HCT116 (cell line): ENCODE results near the gene MAP1LC3B2. TPM values are rescaled to one million over a fixed set of nuclear protein-coding genes. Genes with fewer than 3 reads are reported as not detected.

Experiments
- ATAC-seq: fragments of 200-7000 bp; cut with Tn5 transposase; 2 replicates; pipeline ENCODE4 v1.9.1; 2020; ENCODE audit warnings: mild to moderate bottlenecking, moderate library complexity
- BruUV-seq: library from RNA; stranded (reverse); fragments of 400-500 nt; replicated peaks from 2 replicates; lab custom pipeline; 2021; lab: Mats Ljungman, UMichigan
- CTCF ChIA-PET: fragments of 300-600 bp; sonication (Branson Sonifier 250); formaldehyde crosslinking; loops from one replicate; lab custom pipeline; 2021; ENCODE audit warnings: antibody characterized with exemption; lab: Charles Lee
- POLR2A ChIA-PET: fragments of 300-600, 350-600 bp; sonication (Branson Sonifier 250); formaldehyde crosslinking; loops from one replicate; lab custom pipeline; 2021; ENCODE audit warnings: antibody characterized with exemption; lab: Charles Lee
- RAD21 ChIA-PET, 2 experiments: fragments of 300-600 bp; sonication (Branson Sonifier 250); formaldehyde crosslinking; loops; one replicate each; lab custom pipeline; 2023; ENCODE audit warnings: low total read pairs in 2 of 2; ENCODE audit not compliant: uncharacterized antibody in 2 of 2, unreplicated experiment in 2 of 2, low non-redundant PET in 1 of 2; lab: Charles Lee
- DNase-seq: peaks from one replicate; pipeline ENCODE4 v3.0.0-alpha.2; 2010; ENCODE audit warnings: low read depth, low spot score
- H2AFZ ChIP-seq: fragments of 200-600 bp; shearing (Covaris generic), sonication (generic); 2 replicates; pipeline ENCODE4 v1.6.1; 2017; ENCODE audit warnings: low read depth, mixed run types, mixed read lengths, antibody characterized with exemption, low read length; ENCODE audit not compliant: poor library complexity, severe bottlenecking
- H3K27ac ChIP-seq: 2 replicates; pipeline ENCODE4 v1.5.1; 2012; ENCODE audit warnings: low read depth, low read length
- H3K27me3 ChIP-seq: fragments of 200-600 bp; sonication (generic); 2 replicates; pipeline ENCODE4 v1.6.1; 2016; ENCODE audit warnings: mixed run types, low read length, mixed read lengths; ENCODE audit not compliant: insufficient read depth
- H3K36me3 ChIP-seq, 2 experiments: fragments of 200-500 bp in 1 of 2; fragments of 200-600 bp in 1 of 2; sonication (Bioruptor generic) in 1 of 2; sonication (generic) in 1 of 2; 2 replicates each; pipeline versions ENCODE4 v1.5.1 to v1.6.1; 2014 to 2016; ENCODE audit warnings: low read length in 2 of 2, inconsistent platforms in 1 of 2, mixed read lengths in 1 of 2, mixed run types in 1 of 2; ENCODE audit not compliant: insufficient read depth in 2 of 2, control insufficient read depth in 1 of 2
- H3K4me1 ChIP-seq, 2 experiments: fragments of 200-600 bp in 1 of 2; sonication (generic) in 1 of 2; 2 replicates each; pipeline versions ENCODE4 v1.5.1 to v1.6.1; 2012 to 2017; ENCODE audit warnings: low read length in 2 of 2, inconsistent platforms in 1 of 2, mild to moderate bottlenecking in 1 of 2, mixed read lengths in 1 of 2, mixed run types in 1 of 2, moderate library complexity in 1 of 2; ENCODE audit not compliant: insufficient read depth in 2 of 2, control insufficient read depth in 1 of 2
- H3K4me2 ChIP-seq: fragments of 200-600 bp; sonication (generic); 2 replicates; pipeline ENCODE4 v1.6.1; 2017; ENCODE audit warnings: mixed run types, low read length, mixed read lengths
- H3K4me3 ChIP-seq, 2 experiments: fragments of 200-600 bp in 1 of 2; sonication (generic) in 1 of 2; replicated peaks in 1 of 2; 2 replicates each; pipeline ENCODE4 v1.5.1; 2011 to 2016; ENCODE audit warnings: low read length in 2 of 2, control low read depth in 1 of 2, low read depth in 1 of 2, mild to moderate bottlenecking in 1 of 2, mixed read lengths in 1 of 2, mixed run types in 1 of 2
- H3K79me2 ChIP-seq: fragments of 200-600 bp; sonication (generic); 2 replicates; pipeline ENCODE4 v1.6.1; 2017; ENCODE audit warnings: mild to moderate bottlenecking, mixed run types, low read length, moderate library complexity, mixed read lengths; ENCODE audit not compliant: insufficient read depth
- H3K9ac ChIP-seq: fragments of 200-600 bp; sonication (generic); 2 replicates; pipeline ENCODE4 v1.6.1; 2016; ENCODE audit warnings: low read length, mixed read lengths
- H3K9me2 ChIP-seq: fragments of 200-600 bp; sonication (generic), shearing (Covaris generic); 2 replicates; pipeline ENCODE4 v1.6.1; 2017; ENCODE audit warnings: mixed run types, mild to moderate bottlenecking, moderate library complexity; ENCODE audit not compliant: insufficient read depth
- H3K9me3 ChIP-seq, 2 experiments: fragments of 200-500 bp in 1 of 2; fragments of 200-600 bp in 1 of 2; sonication (Bioruptor generic) in 1 of 2; sonication (generic) in 1 of 2; 2 replicates each; pipeline ENCODE4 v1.6.1; 2014 to 2017; ENCODE audit warnings: low read length in 2 of 2, mixed read lengths in 2 of 2, inconsistent platforms in 1 of 2, low read depth in 1 of 2, mild to moderate bottlenecking in 1 of 2, mixed run types in 1 of 2, moderate library complexity in 1 of 2; ENCODE audit not compliant: control insufficient read depth in 1 of 2, insufficient read depth in 1 of 2
- H4K20me1 ChIP-seq: fragments of 200-600 bp; sonication (generic), shearing (Covaris generic); 2 replicates; pipeline ENCODE4 v1.6.1; 2017; ENCODE audit warnings: mixed run types, mild to moderate bottlenecking, moderate library complexity; ENCODE audit not compliant: insufficient read depth
- CBX3 ChIP-seq: IDR thresholded peaks from 2 replicates; pipeline ENCODE4 v1.6.1; 2012; ENCODE audit warnings: low read depth
- EZH2 ChIP-seq: fragments of 200-600 bp; sonication (generic); IDR thresholded peaks from 2 replicates; pipeline ENCODE4 v1.6.1; 2017; ENCODE audit warnings: antibody characterized with exemption, mixed run types
- POLR2AphosphoS5 ChIP-seq: IDR thresholded peaks from 2 replicates; pipeline ENCODE4 v1.6.1; 2011; ENCODE audit warnings: mild to moderate bottlenecking, low read depth, low read length, moderate library complexity
- SP1 ChIP-seq: IDR thresholded peaks from 2 replicates; pipeline ENCODE4 v1.6.1; 2012; ENCODE audit warnings: low read depth
- SRF ChIP-seq: IDR thresholded peaks from 2 replicates; pipeline ENCODE4 v1.6.1; 2012; ENCODE audit warnings: low read depth
- intact Hi-C: fragments of 100-400 bp; cut with micrococcal nuclease; formaldehyde crosslinking; loops from 2 replicates; pipeline ENCODE4 v1.10.0; 2022
- total RNA-seq: library from RNA; stranded (reverse); gene quantifications from one replicate; pipeline ENCODE4 v1.2.1, GENCODE V29; 2021; ENCODE audit not compliant: unreplicated experiment
- TF ChIP-seq, protein P1 (sequence below): IDR thresholded peaks from 2 replicates; pipeline ENCODE4 v1.6.1; 2012; ENCODE audit warnings: low read depth
- TF ChIP-seq, protein P2 (sequence below): IDR thresholded peaks from 2 replicates; pipeline ENCODE4 v1.6.1; 2012

The MAP1LC3B2 gene
- total RNA-seq, 1 experiment from 2014 or later = 4.7 TPM

DNA sequence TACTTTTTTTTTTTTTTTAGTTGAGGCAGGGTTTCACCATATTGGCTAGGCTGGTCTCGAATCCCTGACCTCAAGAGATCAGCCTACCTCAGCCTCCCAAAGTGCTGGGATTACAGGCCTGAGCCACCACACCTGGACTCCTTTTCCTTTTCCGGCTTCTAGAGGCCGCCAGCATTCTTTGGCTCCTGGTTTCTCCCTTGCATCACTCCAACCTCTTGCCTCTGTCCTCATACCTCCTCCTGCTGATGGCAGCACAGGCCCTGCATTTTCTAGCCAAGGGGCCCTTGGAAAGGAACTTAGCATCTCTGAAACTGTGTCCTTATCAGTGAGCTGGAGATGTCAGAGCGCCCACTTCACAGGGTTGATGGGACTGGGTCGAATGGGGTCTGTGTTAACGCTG is 53.3 kb downstream of the MAP1LC3B2 start (continued):
- TF ChIP-seq, protein P1, sequence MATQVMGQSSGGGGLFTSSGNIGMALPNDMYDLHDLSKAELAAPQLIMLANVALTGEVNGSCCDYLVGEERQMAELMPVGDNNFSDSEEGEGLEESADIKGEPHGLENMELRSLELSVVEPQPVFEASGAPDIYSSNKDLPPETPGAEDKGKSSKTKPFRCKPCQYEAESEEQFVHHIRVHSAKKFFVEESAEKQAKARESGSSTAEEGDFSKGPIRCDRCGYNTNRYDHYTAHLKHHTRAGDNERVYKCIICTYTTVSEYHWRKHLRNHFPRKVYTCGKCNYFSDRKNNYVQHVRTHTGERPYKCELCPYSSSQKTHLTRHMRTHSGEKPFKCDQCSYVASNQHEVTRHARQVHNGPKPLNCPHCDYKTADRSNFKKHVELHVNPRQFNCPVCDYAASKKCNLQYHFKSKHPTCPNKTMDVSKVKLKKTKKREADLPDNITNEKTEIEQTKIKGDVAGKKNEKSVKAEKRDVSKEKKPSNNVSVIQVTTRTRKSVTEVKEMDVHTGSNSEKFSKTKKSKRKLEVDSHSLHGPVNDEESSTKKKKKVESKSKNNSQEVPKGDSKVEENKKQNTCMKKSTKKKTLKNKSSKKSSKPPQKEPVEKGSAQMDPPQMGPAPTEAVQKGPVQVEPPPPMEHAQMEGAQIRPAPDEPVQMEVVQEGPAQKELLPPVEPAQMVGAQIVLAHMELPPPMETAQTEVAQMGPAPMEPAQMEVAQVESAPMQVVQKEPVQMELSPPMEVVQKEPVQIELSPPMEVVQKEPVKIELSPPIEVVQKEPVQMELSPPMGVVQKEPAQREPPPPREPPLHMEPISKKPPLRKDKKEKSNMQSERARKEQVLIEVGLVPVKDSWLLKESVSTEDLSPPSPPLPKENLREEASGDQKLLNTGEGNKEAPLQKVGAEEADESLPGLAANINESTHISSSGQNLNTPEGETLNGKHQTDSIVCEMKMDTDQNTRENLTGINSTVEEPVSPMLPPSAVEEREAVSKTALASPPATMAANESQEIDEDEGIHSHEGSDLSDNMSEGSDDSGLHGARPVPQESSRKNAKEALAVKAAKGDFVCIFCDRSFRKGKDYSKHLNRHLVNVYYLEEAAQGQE = no peak
- no peak for TF ChIP-seq EZH2
- TF ChIP-seq SRF = no peak

DNA sequence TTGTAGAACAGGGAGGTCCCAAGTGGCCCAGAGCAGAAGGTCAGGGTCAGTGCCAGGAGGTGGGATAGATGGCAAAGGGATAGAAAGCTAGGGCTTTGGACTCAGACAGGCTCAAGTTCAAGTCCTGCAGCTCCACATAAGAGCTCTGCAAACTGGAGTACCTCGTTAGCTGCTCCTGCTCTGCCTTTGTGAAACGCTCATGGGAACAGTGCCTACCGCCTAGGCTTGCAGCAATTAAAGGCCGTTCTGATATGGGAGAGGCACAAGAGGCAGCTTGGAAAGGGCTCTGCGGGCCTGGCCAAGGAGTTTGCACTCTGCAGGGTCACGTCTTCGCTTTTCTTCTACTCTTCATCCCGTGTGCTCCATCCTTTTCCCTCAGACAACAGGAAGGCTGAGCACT is 54.1 kb downstream of the MAP1LC3B2 start:
- Histone ChIP-seq H3K4me2 (no peak overlapping the region), H3K9me2 (no peaks in the 10 kb centered on the region), H3K9me3 (peaks cover 0 to 3% of the 10 kb centered on the region in 2 experiments; a peak in 2 of 4 replicates), H3K4me3 (no peak overlapping the region), H3K36me3 (no peaks in the 10 kb centered on the region)
- no peak for ATAC-seq
- intact Hi-C loops = no loop called here
- POLR2A ChIA-PET = no interaction called here
- TF ChIP-seq SP1 (no peak), POLR2AphosphoS5 (no peak), CBX3 (no peak)
- TF ChIP-seq, protein P2, sequence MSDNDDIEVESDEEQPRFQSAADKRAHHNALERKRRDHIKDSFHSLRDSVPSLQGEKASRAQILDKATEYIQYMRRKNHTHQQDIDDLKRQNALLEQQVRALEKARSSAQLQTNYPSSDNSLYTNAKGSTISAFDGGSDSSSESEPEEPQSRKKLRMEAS = no peak
- TF ChIP-seq, all 23 proteins: peak for 0
- no peaks in the 10 kb centered on the region for H3K27me3 ChIP-seq
- no peak overlapping the region for H2AFZ ChIP-seq
- no TSS peak for BruUV-seq
- H3K4me1 ChIP-seq = peaks cover 8 to 25% of the 10 kb centered on the region in 2 experiments
- no peak for DNase-seq
- H3K27ac ChIP-seq = no peak overlapping the region
- CTCF ChIA-PET = no interaction called here
- RAD21 ChIA-PET = no interaction called here
- H3K79me2 ChIP-seq = no peaks in the 10 kb centered on the region
- H3K9ac ChIP-seq = no peak overlapping the region
- no peaks in the 10 kb centered on the region for H4K20me1 ChIP-seq
